ENCODE results near the gene KIAA0319L. TPM values are rescaled to one million over a fixed set of nuclear protein-coding genes. Genes with fewer than 3 reads are reported as not detected.

The KIAA0319L gene
- total and polyA plus RNA-seq, 2 donors (not counting 3 experiments of a cell fraction or from before 2014, with no cell fraction given) = 31.4 to 43.4 TPM

GRCh38 chr1:35497571-35497970, 59.6 kb downstream of the KIAA0319L start:
- TF ChIP-seq JUN (IDR thresholded peaks at IDR 0.05; ENCODE audit: borderline replicate concordance, insufficient read depth, insufficient read length, low read depth) = no peak
- TF ChIP-seq EZH2 (IDR thresholded peaks at IDR 0.05; ENCODE audit: borderline replicate concordance, low read depth, low read length, severe bottlenecking) = no peak
- TF ChIP-seq, protein P1, sequence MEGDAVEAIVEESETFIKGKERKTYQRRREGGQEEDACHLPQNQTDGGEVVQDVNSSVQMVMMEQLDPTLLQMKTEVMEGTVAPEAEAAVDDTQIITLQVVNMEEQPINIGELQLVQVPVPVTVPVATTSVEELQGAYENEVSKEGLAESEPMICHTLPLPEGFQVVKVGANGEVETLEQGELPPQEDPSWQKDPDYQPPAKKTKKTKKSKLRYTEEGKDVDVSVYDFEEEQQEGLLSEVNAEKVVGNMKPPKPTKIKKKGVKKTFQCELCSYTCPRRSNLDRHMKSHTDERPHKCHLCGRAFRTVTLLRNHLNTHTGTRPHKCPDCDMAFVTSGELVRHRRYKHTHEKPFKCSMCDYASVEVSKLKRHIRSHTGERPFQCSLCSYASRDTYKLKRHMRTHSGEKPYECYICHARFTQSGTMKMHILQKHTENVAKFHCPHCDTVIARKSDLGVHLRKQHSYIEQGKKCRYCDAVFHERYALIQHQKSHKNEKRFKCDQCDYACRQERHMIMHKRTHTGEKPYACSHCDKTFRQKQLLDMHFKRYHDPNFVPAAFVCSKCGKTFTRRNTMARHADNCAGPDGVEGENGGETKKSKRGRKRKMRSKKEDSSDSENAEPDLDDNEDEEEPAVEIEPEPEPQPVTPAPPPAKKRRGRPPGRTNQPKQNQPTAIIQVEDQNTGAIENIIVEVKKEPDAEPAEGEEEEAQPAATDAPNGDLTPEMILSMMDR (IDR thresholded peaks at IDR 0.05; ENCODE audit: extremely low read depth in 1 of 2, insufficient read depth in 1 of 2, low read depth in 1 of 2, low read length in 2 of 2) = no peak
- no peak for TF ChIP-seq POLR2AphosphoS5 (IDR thresholded peaks at IDR 0.05; ENCODE audit: insufficient read depth, low read depth, low read length)
- no peak for TF ChIP-seq GATA2 (IDR thresholded peaks at IDR 0.05; ENCODE audit: insufficient read depth, insufficient read length, low read depth, low read length)
- no peak for TF ChIP-seq POLR2A (IDR thresholded peaks at IDR 0.05; ENCODE audit: low read depth, low read length)
- no peak for TF ChIP-seq MAX (IDR thresholded peaks at IDR 0.05; ENCODE audit: insufficient read depth, insufficient read length)
- no peak for TF ChIP-seq FOS (IDR thresholded peaks at IDR 0.05; ENCODE audit: borderline replicate concordance, insufficient read depth, low read length)
- TF ChIP-seq MYC (IDR thresholded peaks at IDR 0.05; ENCODE audit: low read depth, low read length) = no peak
- Histone ChIP-seq H3K4me1 (ENCODE audit: control insufficient read depth, extremely low read depth, insufficient read depth, low read length) (no peaks in the 10 kb centered on the region), H3K9ac (replicated peaks; ENCODE audit: extremely low read depth, insufficient read depth, low read length) (no peak overlapping the region), H3K27me3 (ENCODE audit: control insufficient read depth in 2 of 2, insufficient read depth in 2 of 2, low read length in 2 of 2) (no peaks in the 10 kb centered on the region), H3K9me1 (replicated peaks; ENCODE audit: control insufficient read depth, extremely low read depth, insufficient read depth, low read length) (no peaks in the 10 kb centered on the region), H3K4me3 (replicated peaks in 1 of 3; ENCODE audit: insufficient read depth in 1 of 3, low read depth in 1 of 3, low read length in 3 of 3) (no peak overlapping the region), H3K36me3 (ENCODE audit: control insufficient read depth in 2 of 2, extremely low read depth in 1 of 2, insufficient read depth in 2 of 2, low read length in 2 of 2) (no peaks in the 10 kb centered on the region), H3K4me2 (ENCODE audit: insufficient read depth, low read length) (no peak overlapping the region), H3K79me2 (ENCODE audit: control insufficient read depth, insufficient read depth, low read length) (no peaks in the 10 kb centered on the region), H4K20me1 (replicated peaks; ENCODE audit: control insufficient read depth, extremely low read depth, insufficient read depth, low read length) (no peaks in the 10 kb centered on the region), H2AFZ (ENCODE audit: low read depth, low read length) (no peak overlapping the region), H3K27ac (ENCODE audit: insufficient read depth, low read depth, low read length) (no peak overlapping the region), H3K9me3 (replicated peaks; ENCODE audit: control insufficient read depth, insufficient read depth, low read length) (no peaks in the 10 kb centered on the region)
- intact Hi-C loops (cut with micrococcal nuclease) (no loop called here), dilution Hi-C loops (cut with MboI; ENCODE audit: extremely low pct_ligation_motif_present, low sequenced_read_pairs) (no loop called here)
- no peak for DNase-seq (ENCODE audit: low read depth, low spot score)
- no TSS peak for BruUV-seq (replicated peaks)
- FAIRE-seq = no peak
- ChIA-PET CTCF (no interaction called here), POLR2A (no interaction called here)
